Tibial nerve (tissue), 4 donors: Measurements from ENCODE around the gene EMC9. TPM values are rescaled to one million over a fixed set of nuclear protein-coding genes. Genes with fewer than 3 reads are reported as not detected.

Experiments
- DNase-seq, 2 donors: peaks; one replicate each; pipeline ENCODE4 v3.0.0-alpha.2; 2019; ENCODE audit warnings: low spot score in 2 of 2
- H3K27ac ChIP-seq, 4 donors: fragments of 200-600 bp; sonication (generic) in 3 of 4; one replicate each; pipeline ENCODE4 v1.5.1; 2017 to 2019; ENCODE audit warnings: mild to moderate bottlenecking in 1 of 4
- H3K27me3 ChIP-seq, 2 donors: fragments of 200-600 bp; sonication (generic) in 1 of 2; one replicate each; pipeline versions ENCODE4 v1.5.1 to v1.6.0; 2017 to 2019
- H3K36me3 ChIP-seq, 3 donors: fragments of 200-600 bp; sonication (generic); one replicate each; pipeline ENCODE4 v1.5.1; 2018 to 2019
- H3K4me1 ChIP-seq, 4 donors: fragments of 200-600 bp; sonication (generic) in 3 of 4; one replicate each; pipeline ENCODE4 v1.5.1; 2017 to 2019
- H3K4me3 ChIP-seq, 4 donors: fragments of 200-600 bp; sonication (generic) in 3 of 4; one replicate each; pipeline ENCODE4 v1.5.1; 2017 to 2019; ENCODE audit warnings: mild to moderate bottlenecking in 1 of 4, moderate library complexity in 1 of 4
- H3K9me3 ChIP-seq, 4 donors: fragments of 200-600 bp; sonication (generic) in 3 of 4; one replicate each; pipeline ENCODE4 v1.5.1; 2017 to 2019
- EP300 ChIP-seq, 2 donors: sonication (generic); formaldehyde crosslinking; IDR thresholded peaks; one replicate each; pipeline ENCODE4 v1.6.1; 2017; ENCODE audit warnings: antibody characterized with exemption in 2 of 2, mild to moderate bottlenecking in 1 of 2
- POLR2A ChIP-seq, 2 donors: fragments of 450-650 bp; IDR thresholded peaks; one replicate each; pipeline ENCODE4 v1.6.1; 2017; ENCODE audit warnings: antibody characterized with exemption in 2 of 2, mild to moderate bottlenecking in 2 of 2, moderate library complexity in 2 of 2
- WGBS, 2 donors: methylation state at CpG; one replicate each; pipeline ENCODE4 v1.1.5; 2018; 5-methylcytosine and 5-hydroxymethylcytosine counted together
- total RNA-seq, 4 donors: library from RNA; depleted of rRNA; stranded (reverse); fragments of >200 nt; gene quantifications; one replicate each; pipeline ENCODE4 v1.1.0, GENCODE V29; 2016
- TF ChIP-seq, protein P1 (sequence below), 5 experiments: fragments of 200-600 bp in 3 of 5; fragments of 450-650 bp in 2 of 5; sonication (generic) in 3 of 5; IDR thresholded peaks; one replicate each; pipeline ENCODE4 v1.5.1; 2016 to 2019; ENCODE audit warnings: antibody characterized with exemption in 5 of 5, mild to moderate bottlenecking in 3 of 5, moderate library complexity in 2 of 5

Gene EMC9
- total RNA-seq, 4 donors from 2014 or later = 9.2 to 22.7 (median 14.4) TPM

DNA sequence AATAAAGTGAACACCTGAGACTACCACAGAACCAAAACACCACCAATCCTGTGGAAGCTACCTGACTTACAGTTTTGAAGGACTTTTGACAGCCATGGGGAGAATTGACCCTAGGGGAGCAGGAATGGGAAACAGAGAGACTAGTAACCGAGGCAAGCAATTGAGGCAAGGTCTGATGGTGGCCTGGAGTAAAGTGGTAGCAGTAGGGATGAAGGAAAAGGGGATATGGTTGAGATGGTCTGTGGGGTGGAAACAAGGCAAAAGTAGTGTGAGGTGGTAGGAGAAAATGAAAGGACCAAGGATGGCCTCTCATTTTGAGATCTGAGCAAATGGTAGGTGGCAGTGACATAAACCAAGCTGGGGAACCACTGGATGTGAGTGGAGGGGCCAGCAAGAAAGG lies 15.4 kb upstream of the EMC9 start:
- Histone ChIP-seq H3K27me3 (no peaks in the 10 kb centered on the region), H3K36me3 (peaks cover 8 to 86% (median 45%) of the 10 kb centered on the region in 3 donors), H3K4me3 (no peak overlapping the region), H3K27ac (no peak overlapping the region), H3K4me1 (peaks cover 0 to 13% (median 3%) of the 10 kb centered on the region in 4 donors), H3K9me3 (no peaks in the 10 kb centered on the region)
- 88 to 90% methylated on average over 1 of the region's 1 CpG for WGBS, 2 donors
- TF ChIP-seq, protein P1, sequence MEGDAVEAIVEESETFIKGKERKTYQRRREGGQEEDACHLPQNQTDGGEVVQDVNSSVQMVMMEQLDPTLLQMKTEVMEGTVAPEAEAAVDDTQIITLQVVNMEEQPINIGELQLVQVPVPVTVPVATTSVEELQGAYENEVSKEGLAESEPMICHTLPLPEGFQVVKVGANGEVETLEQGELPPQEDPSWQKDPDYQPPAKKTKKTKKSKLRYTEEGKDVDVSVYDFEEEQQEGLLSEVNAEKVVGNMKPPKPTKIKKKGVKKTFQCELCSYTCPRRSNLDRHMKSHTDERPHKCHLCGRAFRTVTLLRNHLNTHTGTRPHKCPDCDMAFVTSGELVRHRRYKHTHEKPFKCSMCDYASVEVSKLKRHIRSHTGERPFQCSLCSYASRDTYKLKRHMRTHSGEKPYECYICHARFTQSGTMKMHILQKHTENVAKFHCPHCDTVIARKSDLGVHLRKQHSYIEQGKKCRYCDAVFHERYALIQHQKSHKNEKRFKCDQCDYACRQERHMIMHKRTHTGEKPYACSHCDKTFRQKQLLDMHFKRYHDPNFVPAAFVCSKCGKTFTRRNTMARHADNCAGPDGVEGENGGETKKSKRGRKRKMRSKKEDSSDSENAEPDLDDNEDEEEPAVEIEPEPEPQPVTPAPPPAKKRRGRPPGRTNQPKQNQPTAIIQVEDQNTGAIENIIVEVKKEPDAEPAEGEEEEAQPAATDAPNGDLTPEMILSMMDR (IDR thresholded peaks at IDR 0.05) = no peak
- TF ChIP-seq POLR2A (IDR thresholded peaks at IDR 0.05) = no peak
- no peak for TF ChIP-seq EP300 (IDR thresholded peaks at IDR 0.05)
- no peak for DNase-seq

DNA sequence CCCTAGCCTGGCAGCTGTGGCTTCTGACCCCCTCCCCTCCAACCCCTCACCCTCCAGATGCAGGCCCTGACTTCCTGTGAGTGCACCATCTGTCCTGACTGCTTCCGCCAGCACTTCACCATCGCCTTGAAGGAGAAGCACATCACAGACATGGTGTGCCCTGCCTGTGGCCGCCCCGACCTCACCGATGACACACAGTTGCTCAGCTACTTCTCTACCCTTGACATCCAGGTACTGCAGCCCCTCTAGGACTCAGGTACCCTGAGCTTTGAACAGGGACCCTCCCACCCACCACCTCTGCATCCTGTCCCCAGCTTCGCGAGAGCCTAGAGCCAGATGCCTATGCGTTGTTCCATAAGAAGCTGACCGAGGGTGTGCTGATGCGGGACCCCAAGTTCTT lies 13.7 kb upstream of the EMC9 start:
- DNase-seq = no peak
- no peak overlapping the region for H3K27ac ChIP-seq
- WGBS, 2 donors = 97 to 98% methylated on average over 10 of the region's 10 CpGs
- H3K4me1 ChIP-seq = peaks cover 0 to under 1% (median 0%) of the 10 kb centered on the region in 4 donors
- TF ChIP-seq, protein P1 (IDR thresholded peaks at IDR 0.05) = no peak
- TF ChIP-seq POLR2A (IDR thresholded peaks at IDR 0.05) = no peak
- TF ChIP-seq EP300 (IDR thresholded peaks at IDR 0.05) = no peak
- no peaks in the 10 kb centered on the region for H3K9me3 ChIP-seq
- no peak overlapping the region for H3K4me3 ChIP-seq
- H3K36me3 ChIP-seq = peaks cover 10 to 98% (median 57%) of the 10 kb centered on the region in 3 donors
- H3K27me3 ChIP-seq = no peaks in the 10 kb centered on the region

DNA sequence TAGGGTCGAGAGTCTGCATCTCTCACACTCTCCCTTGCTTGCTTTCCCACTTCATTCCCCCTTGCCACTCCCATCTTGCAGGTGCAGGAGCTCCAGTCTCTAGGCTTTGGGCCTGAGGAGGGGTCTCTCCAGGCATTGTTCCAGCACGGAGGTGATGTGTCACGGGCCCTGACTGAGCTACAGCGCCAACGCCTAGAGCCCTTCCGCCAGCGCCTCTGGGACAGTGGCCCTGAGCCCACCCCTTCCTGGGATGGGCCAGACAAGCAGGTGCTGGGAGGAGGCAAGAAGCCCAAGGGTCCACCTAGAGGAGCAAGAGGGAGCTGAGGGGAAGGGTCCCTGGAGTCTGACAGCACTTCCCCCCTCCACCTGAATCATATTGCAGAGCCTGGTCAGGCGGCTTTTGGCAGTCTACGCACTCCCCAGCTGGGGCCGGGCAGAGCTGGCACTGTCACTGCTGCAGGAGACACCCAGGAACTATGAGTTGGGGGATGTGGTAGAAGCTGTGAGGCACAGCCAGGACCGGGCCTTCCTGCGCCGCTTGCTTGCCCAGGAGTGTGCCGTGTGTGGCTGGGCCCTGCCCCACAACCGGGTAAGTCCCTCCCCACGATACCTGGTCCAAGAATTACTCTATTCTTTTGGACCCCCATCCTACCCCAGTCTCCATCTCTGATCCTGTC lies 10.2 kb upstream of the EMC9 start:
- Histone ChIP-seq H3K4me3 (no peak overlapping the region), H3K9me3 (no peaks in the 10 kb centered on the region), H3K4me1 (peaks cover 0 to 22% (median 8%) of the 10 kb centered on the region in 4 donors), H3K27ac (no peak overlapping the region), H3K36me3 (peaks cover 8 to 84% (median 41%) of the 10 kb centered on the region in 3 donors), H3K27me3 (no peaks in the 10 kb centered on the region)
- 93 to 96% methylated on average over 10 to 16 of the region's 16 CpGs for WGBS, 2 donors
- TF ChIP-seq EP300 (IDR thresholded peaks at IDR 0.05) (no peak), POLR2A (IDR thresholded peaks at IDR 0.05) (no peak)
- TF ChIP-seq, protein P1 (IDR thresholded peaks at IDR 0.05) = no peak
- DNase-seq = no peak

DNA sequence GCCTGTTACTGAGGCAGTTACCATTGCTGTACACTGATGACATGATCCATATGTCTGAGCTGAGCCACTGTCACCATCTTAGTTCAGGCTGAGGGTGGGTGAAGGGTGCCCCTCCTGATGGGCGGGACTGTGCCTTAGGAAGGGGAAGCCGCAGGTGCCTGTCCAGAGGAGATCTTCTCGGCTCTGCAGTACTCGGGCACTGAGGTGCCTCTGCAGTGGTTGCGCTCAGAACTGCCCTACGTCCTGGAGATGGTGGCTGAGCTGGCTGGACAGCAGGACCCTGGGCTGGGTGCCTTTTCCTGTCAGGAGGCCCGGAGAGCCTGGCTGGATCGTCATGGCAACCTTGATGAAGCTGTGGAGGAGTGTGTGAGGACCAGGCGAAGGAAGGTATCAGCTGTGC lies 9.6 kb upstream of the EMC9 start:
- no peak for TF ChIP-seq EP300 (IDR thresholded peaks at IDR 0.05)
- TF ChIP-seq POLR2A (IDR thresholded peaks at IDR 0.05) = no peak
- TF ChIP-seq, protein P1 (IDR thresholded peaks at IDR 0.05) = no peak
- no peaks in the 10 kb centered on the region for H3K9me3 ChIP-seq
- peaks cover under 1 to 23% (median 9%) of the 10 kb centered on the region in 4 donors for H3K4me1 ChIP-seq
- no peak overlapping the region for H3K4me3 ChIP-seq
- peaks cover 8 to 78% (median 36%) of the 10 kb centered on the region in 3 donors for H3K36me3 ChIP-seq
- 77 to 87% methylated on average over 9 of the region's 9 CpGs for WGBS, 2 donors
- no peak for DNase-seq
- H3K27ac ChIP-seq = no peak overlapping the region
- no peaks in the 10 kb centered on the region for H3K27me3 ChIP-seq

DNA sequence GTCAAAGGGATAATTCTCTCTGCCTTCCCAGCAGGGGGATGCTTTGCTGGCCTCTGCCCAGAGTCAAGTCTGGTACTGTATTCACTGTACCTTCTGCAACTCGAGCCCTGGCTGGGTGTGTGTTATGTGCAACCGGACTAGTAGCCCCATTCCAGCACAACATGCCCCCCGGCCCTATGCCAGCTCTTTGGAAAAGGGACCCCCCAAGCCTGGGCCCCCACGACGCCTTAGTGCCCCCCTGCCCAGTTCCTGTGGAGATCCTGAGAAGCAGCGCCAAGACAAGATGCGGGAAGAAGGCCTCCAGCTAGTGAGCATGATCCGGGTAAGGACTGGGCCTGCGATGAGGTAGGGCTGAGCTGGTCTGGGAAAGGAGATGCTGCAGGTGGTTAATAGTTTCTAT lies 9.2 kb upstream of the EMC9 start:
- Histone ChIP-seq H3K27me3 (no peaks in the 10 kb centered on the region), H3K27ac (no peak overlapping the region), H3K36me3 (peaks cover 8 to 74% (median 32%) of the 10 kb centered on the region in 3 donors), H3K9me3 (no peaks in the 10 kb centered on the region), H3K4me3 (no peak overlapping the region), H3K4me1 (peaks cover 4 to 27% (median 14%) of the 10 kb centered on the region in 4 donors)
- WGBS, 2 donors = 91 to 97% methylated on average over 9 of the region's 9 CpGs
- TF ChIP-seq EP300 (IDR thresholded peaks at IDR 0.05) (no peak), POLR2A (IDR thresholded peaks at IDR 0.05) (no peak)
- TF ChIP-seq, protein P1 (IDR thresholded peaks at IDR 0.05) = no peak
- DNase-seq = no peak
